GM18909 (cell line): Measurements from ENCODE around the gene ANKRD16.
"Not testable (repeated sequence)": the region's sequence is repeated elsewhere in the genome, so short reads cannot be mapped to it uniquely, and the experiment has no call there.

ENCODE experiments used
- ATAC-seq: cut with Tn5 transposase; IDR thresholded peaks from one replicate; pipeline ENCODE4 v1.9.1; 2021; ENCODE audit warnings: mild to moderate bottlenecking; ENCODE audit not compliant: unreplicated experiment, poor library complexity

Gene ANKRD16

GRCh38 chr10:5843686-5844344 lies 45.9 kb downstream of the ANKRD16 start:
- ATAC-seq: no peak

GRCh38 chr10:5841965-5842364 lies 47.7 kb downstream of the ANKRD16 start:
- ATAC-seq: no peak

- peak; percentile 88 for ATAC-seq
Measured at GRCh38 chr10:5840314-5841307, 49.1 kb downstream of the ANKRD16 start.

GRCh38 chr10:5836181-5836580 lies 53.5 kb downstream of the ANKRD16 start:
- ATAC-seq: not testable (repeated sequence)

GRCh38 chr10:5835446-5836095 lies 54.1 kb downstream of the ANKRD16 start:
- no peak for ATAC-seq

GRCh38 chr10:5833814-5834213 lies 55.9 kb downstream of the ANKRD16 start:
- ATAC-seq: no peak

GRCh38 chr10:5832946-5833345 lies 56.7 kb downstream of the ANKRD16 start:
- no peak for ATAC-seq

- no peak for ATAC-seq
Measured at GRCh38 chr10:5831446-5831782, 58.3 kb downstream of the ANKRD16 start.

GRCh38 chr10:5830629-5831445 lies 58.9 kb downstream of the ANKRD16 start:
- ATAC-seq: no peak

GRCh38 chr10:5829267-5829666 lies 60.4 kb downstream of the ANKRD16 start:
- no peak for ATAC-seq

GRCh38 chr10:5828725-5829124 lies 61.0 kb downstream of the ANKRD16 start:
- no peak for ATAC-seq

- ATAC-seq: no peak
Measured at GRCh38 chr10:5827841-5828240, 61.9 kb downstream of the ANKRD16 start.

GRCh38 chr10:5826511-5826910 lies 63.2 kb downstream of the ANKRD16 start:
- not testable (repeated sequence) for ATAC-seq

- ATAC-seq: no peak
Measured at GRCh38 chr10:5818894-5819293, 70.8 kb downstream of the ANKRD16 start.

- ATAC-seq: no peak
Measured at GRCh38 chr10:5818048-5818331, 71.7 kb downstream of the ANKRD16 start.

- no peak for ATAC-seq
Measured at GRCh38 chr10:5817322-5818047, 72.2 kb downstream of the ANKRD16 start.

GRCh38 chr10:5816170-5816569 lies 73.5 kb downstream of the ANKRD16 start:
- no peak for ATAC-seq

GRCh38 chr10:5814110-5815107 lies 75.3 kb downstream of the ANKRD16 start:
- peak; percentile 19 for ATAC-seq
